Parathyroid adenoma (tissue), 2 donors: ENCODE results near the gene FRMD4A.

Experiments
- H2AFZ ChIP-seq: fragments of 300-600 bp; sonication (generic); one replicate; pipeline ENCODE4 v1.7.0; 2017; ENCODE audit warnings: antibody characterized with exemption, mild to moderate bottlenecking
- H3K27ac ChIP-seq: fragments of 300-600 bp; sonication (generic); one replicate; pipeline ENCODE4 v1.7.0; 2017
- H3K27me3 ChIP-seq: fragments of 300-600 bp; sonication (generic); one replicate; pipeline ENCODE4 v1.7.0; 2017; ENCODE audit warnings: low read length; ENCODE audit not compliant: control insufficient read depth, insufficient read depth
- H3K36me3 ChIP-seq: fragments of 300-600 bp; sonication (generic); one replicate; pipeline ENCODE4 v1.7.0; 2017; ENCODE audit warnings: low read length; ENCODE audit not compliant: control insufficient read depth, insufficient read depth
- H3K4me1 ChIP-seq: fragments of 300-600 bp; sonication (generic); one replicate; pipeline ENCODE4 v1.7.0; 2017; ENCODE audit warnings: control low read depth
- H3K4me2 ChIP-seq: fragments of 300-600 bp; sonication (generic); one replicate; pipeline ENCODE4 v1.7.0; 2017; ENCODE audit warnings: low read length
- H3K4me3 ChIP-seq: fragments of 300-600 bp; sonication (generic); one replicate; pipeline ENCODE4 v1.7.0; 2017; ENCODE audit warnings: low read depth, low read length
- H3K79me2 ChIP-seq: fragments of 300-600 bp; sonication (generic); one replicate; pipeline ENCODE4 v1.7.0; 2017; ENCODE audit warnings: control low read depth
- H3K9ac ChIP-seq: fragments of 300-600 bp; sonication (generic); one replicate; pipeline ENCODE4 v1.7.0; 2017; ENCODE audit warnings: mild to moderate bottlenecking
- H3K9me3 ChIP-seq: fragments of 300-600 bp; sonication (generic); one replicate; pipeline ENCODE4 v1.7.0; 2017; ENCODE audit warnings: low read length; ENCODE audit not compliant: control insufficient read depth
- CTCF ChIP-seq: fragments of 300-600 bp; sonication (generic); IDR thresholded peaks from one replicate; pipeline ENCODE4 v1.7.0; 2017; ENCODE audit warnings: antibody characterized with exemption, mild to moderate bottlenecking
- donor health status: primary hyperparathyroidism.

The FRMD4A gene

GRCh38 chr10:13813550-13813949 is 517.2 kb downstream of the FRMD4A start:
- Histone ChIP-seq H2AFZ (no peak overlapping the region), H3K9me3 (no peaks in the 10 kb centered on the region), H3K36me3 (no peaks in the 10 kb centered on the region), H3K27ac (no peak overlapping the region), H3K4me2 (no peak overlapping the region), H3K79me2 (no peaks in the 10 kb centered on the region), H3K9ac (no peak overlapping the region), H3K4me3 (no peak overlapping the region), H3K27me3 (no peaks in the 10 kb centered on the region), H3K4me1 (no peaks in the 10 kb centered on the region)
- no peak for TF ChIP-seq CTCF

DNA sequence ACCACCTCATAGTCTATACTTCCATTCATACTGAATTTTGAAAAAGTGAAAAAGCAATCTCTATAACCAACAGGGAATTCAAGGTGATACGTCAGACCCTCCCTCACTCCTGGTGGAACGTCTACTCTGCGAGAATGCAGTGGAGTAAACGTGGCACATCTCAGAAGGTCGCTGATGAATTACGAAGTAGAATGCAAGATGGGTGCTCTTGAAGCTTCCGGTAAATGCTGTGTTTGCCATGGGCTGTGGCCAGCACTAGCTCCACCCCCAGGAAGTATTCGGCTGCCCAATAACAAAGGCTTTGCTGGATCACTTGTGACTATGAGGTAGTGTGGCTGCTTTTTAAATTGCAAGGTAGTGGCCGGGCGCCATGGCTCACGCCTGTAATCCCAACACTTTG is 517.9 kb downstream of the FRMD4A start:
- H3K36me3 ChIP-seq = no peaks in the 10 kb centered on the region
- H3K9ac ChIP-seq = no peak overlapping the region
- H3K27ac ChIP-seq = no peak overlapping the region
- no peaks in the 10 kb centered on the region for H3K4me1 ChIP-seq
- no peaks in the 10 kb centered on the region for H3K9me3 ChIP-seq
- TF ChIP-seq CTCF = no peak
- no peak overlapping the region for H3K4me2 ChIP-seq
- H3K4me3 ChIP-seq = no peak overlapping the region
- H2AFZ ChIP-seq = no peak overlapping the region
- no peaks in the 10 kb centered on the region for H3K79me2 ChIP-seq
- no peaks in the 10 kb centered on the region for H3K27me3 ChIP-seq

DNA sequence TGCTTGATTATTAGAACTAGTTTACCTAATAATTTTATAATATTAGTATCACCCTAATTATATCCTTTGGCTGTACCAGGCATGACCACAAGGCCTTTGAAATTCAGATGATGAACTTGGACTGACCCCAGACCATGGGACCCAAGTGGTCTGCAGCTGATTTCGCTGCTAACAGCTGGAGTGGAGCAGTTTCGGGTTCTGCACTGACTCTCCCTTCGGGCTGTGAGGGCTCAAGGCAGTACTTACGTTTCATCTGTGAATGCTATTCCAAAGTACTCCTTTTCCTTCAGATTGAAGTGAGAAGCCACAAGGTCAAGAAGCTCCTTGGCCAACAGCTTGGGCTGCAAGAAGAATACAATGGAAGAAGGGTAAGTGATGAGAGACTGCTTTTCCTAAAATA is 520.2 kb downstream of the FRMD4A start:
- Histone ChIP-seq H2AFZ (no peak overlapping the region), H3K27me3 (no peaks in the 10 kb centered on the region), H3K4me3 (no peak overlapping the region), H3K79me2 (no peaks in the 10 kb centered on the region), H3K36me3 (no peaks in the 10 kb centered on the region), H3K4me2 (no peak overlapping the region), H3K9ac (no peak overlapping the region), H3K9me3 (no peaks in the 10 kb centered on the region), H3K4me1 (no peaks in the 10 kb centered on the region), H3K27ac (no peak overlapping the region)
- no peak for TF ChIP-seq CTCF

- H3K9me3 ChIP-seq = no peaks in the 10 kb centered on the region
- no peak overlapping the region for H3K4me2 ChIP-seq
- TF ChIP-seq CTCF = no peak
- no peak overlapping the region for H3K4me3 ChIP-seq
- H3K79me2 ChIP-seq = no peaks in the 10 kb centered on the region
- no peak overlapping the region for H3K9ac ChIP-seq
- H2AFZ ChIP-seq = no peak overlapping the region
- H3K36me3 ChIP-seq = no peaks in the 10 kb centered on the region
- no peak overlapping the region for H3K27ac ChIP-seq
- no peaks in the 10 kb centered on the region for H3K27me3 ChIP-seq
- H3K4me1 ChIP-seq = no peaks in the 10 kb centered on the region
These were observed 521.3 kb downstream of the FRMD4A start for GRCh38 chr10:13809427-13809826.

DNA sequence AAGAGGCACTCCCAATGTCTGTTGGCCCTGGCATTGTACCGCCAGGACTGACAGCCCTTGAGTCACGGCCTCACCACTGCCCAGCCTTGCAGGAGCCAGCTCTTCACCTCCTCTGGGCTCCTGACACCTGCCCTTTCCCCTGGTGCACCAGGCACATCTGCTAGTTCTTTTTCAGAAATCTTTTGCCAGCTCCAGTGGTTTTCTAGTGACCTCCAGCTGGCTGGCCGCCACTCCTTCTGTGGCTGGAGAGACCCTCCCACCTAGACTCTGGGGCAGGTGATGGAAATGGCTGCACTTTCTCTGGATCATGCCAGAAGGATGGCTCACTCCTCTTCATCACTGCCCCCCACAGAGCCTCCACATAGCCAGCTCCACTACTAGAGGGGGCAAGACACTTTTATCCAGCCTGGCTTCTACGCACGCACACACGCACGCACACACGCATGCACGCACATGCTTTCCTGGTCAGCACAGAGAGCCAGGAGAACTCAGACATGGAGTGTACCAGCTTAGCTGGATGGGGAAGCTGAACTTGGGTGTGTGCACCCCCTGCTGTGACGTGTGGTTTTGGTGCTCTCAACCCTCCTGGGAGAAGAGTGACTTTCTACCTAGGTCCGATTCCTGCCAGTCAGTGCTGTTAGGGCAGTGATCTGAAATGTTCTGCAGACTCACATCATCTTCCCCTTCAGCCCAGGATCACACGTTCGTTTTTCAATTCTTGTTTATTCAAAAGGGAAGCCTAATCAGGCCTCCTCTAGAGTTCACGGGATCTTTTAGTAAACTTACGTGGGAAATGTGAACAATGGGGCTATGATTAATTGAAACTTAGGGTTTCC is 522.0 kb downstream of the FRMD4A start:
- no peaks in the 10 kb centered on the region for H3K79me2 ChIP-seq
- H3K4me2 ChIP-seq = no peak overlapping the region
- H3K36me3 ChIP-seq = no peaks in the 10 kb centered on the region
- H3K27me3 ChIP-seq = no peaks in the 10 kb centered on the region
- H2AFZ ChIP-seq = no peak overlapping the region
- no peaks in the 10 kb centered on the region for H3K4me1 ChIP-seq
- H3K9ac ChIP-seq = no peak overlapping the region
- H3K27ac ChIP-seq = no peak overlapping the region
- H3K4me3 ChIP-seq = no peak overlapping the region
- no peak for TF ChIP-seq CTCF
- no peaks in the 10 kb centered on the region for H3K9me3 ChIP-seq
